AG04450 (cell line): Measurements from ENCODE around the gene BCKDK. TPM values are rescaled to one million over a fixed set of nuclear protein-coding genes. Genes with fewer than 3 reads are reported as not detected.

Source experiments
- CTCF ChIA-PET: fragments of 300-600, 350-600 bp; formaldehyde crosslinking; extraction: SDS; loops from one replicate; lab custom pipeline; 2022; ENCODE audit warnings: antibody characterized with exemption, inconsistent platforms; lab: Charles Lee
- POLR2A ChIA-PET: fragments of 350-600 bp; formaldehyde crosslinking; extraction: SDS; loops from one replicate; lab custom pipeline; 2021; ENCODE audit warnings: antibody characterized with exemption, inconsistent platforms; lab: Yijun Ruan, JAX
- DNase-seq: peaks from one replicate; pipeline ENCODE4 v3.0.0-alpha.2; 2011; ENCODE audit warnings: low read depth, low spot score
- H3K27ac ChIP-seq: one replicate; pipeline ENCODE4 v1.5.1; 2012; ENCODE audit warnings: low read depth, low read length, control low read depth
- H3K27me3 ChIP-seq: one replicate; pipeline ENCODE4 v1.6.0; 2012; ENCODE audit warnings: low read length; ENCODE audit not compliant: control insufficient read depth, insufficient read depth
- H3K4me3 ChIP-seq: 2 replicates; pipeline ENCODE4 v1.5.1; 2011; ENCODE audit warnings: mild to moderate bottlenecking, low read depth, low read length, control low read depth
- H3K9me3 ChIP-seq: 2 replicates; pipeline ENCODE4 v1.5.1; 2012; ENCODE audit warnings: low read length; ENCODE audit not compliant: control insufficient read depth, insufficient read depth
- polyA plus RNA-seq: library from polyadenylated mRNA; depleted of rRNA; stranded (reverse); fragments of >200 nt; gene quantifications from 2 replicates; pipeline ENCODE4 v1.2.3, GENCODE V29; 2011
- TF ChIP-seq, protein P1 (sequence below): IDR thresholded peaks from 2 replicates; pipeline ENCODE4 v1.5.1; 2011; ENCODE audit warnings: low read depth, low read length, control low read depth, inconsistent platforms

Gene BCKDK
- polyA plus RNA-seq, 1 experiment: 31.6 TPM

DNA sequence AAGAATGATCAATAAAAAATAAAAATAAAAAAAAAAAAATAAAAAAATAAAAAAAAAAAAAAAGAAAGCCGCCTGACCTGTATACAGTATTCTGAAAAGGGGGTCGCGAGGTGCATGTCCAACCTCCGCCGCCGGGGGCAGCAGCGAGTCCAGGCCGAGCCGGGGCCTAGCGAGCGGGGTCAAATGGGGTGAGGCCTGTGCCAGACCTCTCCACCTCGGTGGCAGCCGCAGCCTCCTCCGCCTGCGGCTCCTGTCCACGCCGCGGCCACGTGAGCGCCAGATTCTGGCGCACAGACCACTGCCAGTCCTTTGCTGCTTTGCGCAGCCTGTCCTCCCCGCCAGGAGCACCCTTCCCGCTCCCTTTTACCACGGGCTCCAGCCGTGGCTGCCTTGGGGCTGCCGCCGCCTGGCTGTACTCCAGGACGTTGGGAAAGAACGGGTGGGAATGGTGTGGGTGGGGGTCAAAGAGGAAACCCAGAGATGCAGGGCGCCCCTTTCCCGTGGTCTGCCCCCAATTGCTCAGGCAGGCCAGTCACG lies 2.4 kb upstream of the BCKDK start:
- Histone ChIP-seq H3K4me3 (no peak overlapping the region), H3K9me3 (no peaks in the 10 kb centered on the region), H3K27ac (no peak overlapping the region), H3K27me3 (no peaks in the 10 kb centered on the region)
- ChIA-PET CTCF (no interaction called here), POLR2A (no interaction called here)
- DNase-seq: no peak
- TF ChIP-seq, protein P1, sequence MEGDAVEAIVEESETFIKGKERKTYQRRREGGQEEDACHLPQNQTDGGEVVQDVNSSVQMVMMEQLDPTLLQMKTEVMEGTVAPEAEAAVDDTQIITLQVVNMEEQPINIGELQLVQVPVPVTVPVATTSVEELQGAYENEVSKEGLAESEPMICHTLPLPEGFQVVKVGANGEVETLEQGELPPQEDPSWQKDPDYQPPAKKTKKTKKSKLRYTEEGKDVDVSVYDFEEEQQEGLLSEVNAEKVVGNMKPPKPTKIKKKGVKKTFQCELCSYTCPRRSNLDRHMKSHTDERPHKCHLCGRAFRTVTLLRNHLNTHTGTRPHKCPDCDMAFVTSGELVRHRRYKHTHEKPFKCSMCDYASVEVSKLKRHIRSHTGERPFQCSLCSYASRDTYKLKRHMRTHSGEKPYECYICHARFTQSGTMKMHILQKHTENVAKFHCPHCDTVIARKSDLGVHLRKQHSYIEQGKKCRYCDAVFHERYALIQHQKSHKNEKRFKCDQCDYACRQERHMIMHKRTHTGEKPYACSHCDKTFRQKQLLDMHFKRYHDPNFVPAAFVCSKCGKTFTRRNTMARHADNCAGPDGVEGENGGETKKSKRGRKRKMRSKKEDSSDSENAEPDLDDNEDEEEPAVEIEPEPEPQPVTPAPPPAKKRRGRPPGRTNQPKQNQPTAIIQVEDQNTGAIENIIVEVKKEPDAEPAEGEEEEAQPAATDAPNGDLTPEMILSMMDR: peak; percentile 81

DNA sequence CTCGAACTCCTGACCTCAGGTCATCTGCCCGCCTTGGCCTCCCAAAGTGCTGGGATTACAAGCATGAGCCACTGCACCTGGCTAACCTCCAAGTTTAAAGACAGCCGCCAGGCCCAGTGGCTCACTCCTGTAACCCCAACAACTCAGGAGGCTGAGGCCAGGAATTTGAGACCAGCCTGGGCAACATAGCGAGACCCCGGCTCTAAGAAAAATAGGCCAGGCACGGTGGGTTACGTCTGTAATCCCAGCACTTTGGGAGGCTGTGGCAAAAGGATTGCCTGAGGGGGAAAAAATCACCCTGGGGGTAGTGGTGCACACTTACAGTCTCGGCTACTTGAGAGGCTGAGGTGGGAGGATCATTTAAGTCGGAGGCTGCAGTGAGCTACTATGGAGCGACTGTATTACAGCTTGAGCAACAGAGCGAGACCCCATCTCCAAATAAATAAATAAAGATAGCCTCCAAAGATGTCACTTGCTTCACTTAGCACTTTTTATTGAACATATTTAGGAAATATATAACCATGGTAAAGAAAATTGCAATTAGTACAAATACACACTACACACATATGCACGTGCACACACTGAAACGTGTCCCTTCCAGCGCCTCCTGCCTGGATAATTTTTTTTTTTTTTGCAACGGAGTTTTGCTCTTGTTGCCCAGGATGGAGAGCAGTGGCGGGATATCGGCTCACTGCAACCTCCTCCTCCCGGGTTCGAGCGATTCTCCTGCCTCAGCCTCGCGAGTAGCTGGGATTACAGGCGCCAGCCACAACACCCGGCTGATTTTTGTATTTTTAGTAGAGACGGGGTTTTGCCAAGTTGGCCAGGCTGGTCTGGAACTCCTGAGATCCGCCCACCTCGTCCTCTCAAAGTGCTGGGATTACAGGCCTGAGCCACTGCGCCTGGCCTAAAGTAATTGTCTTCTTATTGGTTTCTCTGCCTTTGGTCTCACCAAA lies 1.4 kb upstream of the BCKDK start:
- ChIA-PET CTCF (interaction anchor here (2.2 kb wide), 1 partner anchor 35 kb away, joined by 6 read pairs; no protein-coding TSS in a partner anchor), POLR2A (interaction anchor here (1.3 kb wide), 1 partner anchor 11 kb away, joined by 3 read pairs; the partner anchor contains the start of gene KAT8)
- DNase-seq: no peak
- TF ChIP-seq, protein P1: no peak
- H3K27me3 ChIP-seq: no peaks in the 10 kb centered on the region
- H3K4me3 ChIP-seq: no peak overlapping the region
- H3K9me3 ChIP-seq: no peaks in the 10 kb centered on the region
- H3K27ac ChIP-seq: no peak overlapping the region

DNA sequence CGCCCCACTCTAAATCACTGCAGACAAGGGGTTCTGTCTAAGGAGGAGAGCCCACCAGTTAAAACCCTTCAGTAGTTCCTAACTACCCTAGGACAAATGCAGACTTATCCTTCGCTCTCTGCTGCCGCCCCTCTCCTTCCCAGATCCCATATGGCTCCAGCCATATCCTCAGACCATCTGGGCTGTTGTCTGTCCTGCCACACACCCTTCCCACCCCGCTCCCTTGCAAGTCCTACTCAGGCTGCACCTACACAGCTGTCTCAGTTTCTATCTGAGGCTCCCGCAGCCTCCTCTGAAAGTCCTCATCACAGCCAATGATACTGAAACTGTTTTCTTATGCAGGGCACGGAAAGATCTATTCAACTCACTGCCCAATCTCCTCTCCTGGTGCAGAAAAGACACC lies 720 bp upstream of the BCKDK start:
- no peak for DNase-seq
- Histone ChIP-seq H3K27me3 (no peaks in the 10 kb centered on the region), H3K27ac (no peak overlapping the region), H3K9me3 (no peaks in the 10 kb centered on the region), H3K4me3 (no peak overlapping the region)
- ChIA-PET CTCF (interaction anchor here (2.2 kb wide), 1 partner anchor 35 kb away, joined by 6 read pairs; no protein-coding TSS in a partner anchor), POLR2A (interaction anchor here (1.3 kb wide), 1 partner anchor 10 kb away, joined by 3 read pairs; the partner anchor contains the start of gene KAT8)
- TF ChIP-seq, protein P1: no peak

DNA sequence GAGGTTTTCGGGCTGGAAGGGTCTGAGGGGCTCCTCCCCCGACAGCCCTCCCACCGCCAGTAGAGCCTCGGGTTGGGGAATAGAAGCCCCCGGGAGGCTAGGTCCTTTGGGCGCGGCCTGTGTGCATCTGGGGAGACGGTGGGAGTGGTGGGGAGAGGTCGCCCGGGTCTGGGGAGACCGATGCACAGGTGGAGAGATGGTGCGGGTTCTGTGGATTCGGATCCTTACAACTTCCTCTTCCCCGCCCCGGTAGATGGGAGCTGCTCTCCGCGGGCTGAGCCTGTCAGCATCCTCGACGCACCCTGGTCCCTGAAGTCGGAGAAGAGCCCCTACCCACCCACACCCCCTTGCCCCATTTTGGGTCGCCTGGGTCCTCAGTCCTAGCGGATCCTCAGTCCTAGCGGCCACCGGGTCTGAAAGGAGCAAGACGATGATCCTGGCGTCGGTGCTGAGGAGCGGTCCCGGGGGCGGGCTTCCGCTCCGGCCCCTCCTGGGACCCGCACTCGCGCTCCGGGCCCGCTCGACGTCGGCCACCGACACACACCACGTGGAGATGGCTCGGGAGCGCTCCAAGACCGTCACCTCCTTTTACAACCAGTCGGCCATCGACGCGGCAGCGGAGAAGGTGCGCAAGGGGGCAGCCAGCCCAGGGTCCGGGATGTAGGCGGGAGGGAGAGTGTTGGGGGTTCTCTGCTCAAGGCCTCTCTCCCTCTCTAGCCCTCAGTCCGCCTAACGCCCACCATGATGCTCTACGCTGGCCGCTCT lies 790 bp downstream of the BCKDK start:
- Histone ChIP-seq H3K9me3 (no peaks in the 10 kb centered on the region), H3K4me3 (peak overlapping the region; percentile 75), H3K27me3 (no peaks in the 10 kb centered on the region), H3K27ac (no peak overlapping the region)
- CTCF ChIA-PET: interaction anchor here (1.1 to 1.6 kb wide), 2 partner anchors 33 to 34 kb away, joined by 4 to 5 read pairs; no protein-coding TSS in a partner anchor
- POLR2A ChIA-PET: interaction anchor here (1.0 kb wide), 1 partner anchor 8 kb away, joined by 3 read pairs; the partner anchor contains the start of gene KAT8
- TF ChIP-seq, protein P1: no peak
- no peak for DNase-seq
